Fibroblast of lung (primary cell): ENCODE data around the gene MTHFD2. TPM values are rescaled to one million over a fixed set of nuclear protein-coding genes. Genes with fewer than 3 reads are reported as not detected.

Experiments
- DNase-seq, 2 donors: peaks; one replicate each; pipeline versions ENCODE4 v3.0.0 to v3.0.0-alpha.2; 2010; ENCODE audit warnings: low read depth in 2 of 2
- H2AFZ ChIP-seq: 2 replicates; pipeline ENCODE4 v1.5.1; 2012; ENCODE audit warnings: low read length, control low read depth, inconsistent platforms
- H3K27ac ChIP-seq: 2 replicates; pipeline ENCODE4 v1.5.1; 2011; ENCODE audit warnings: low read length, control low read depth; ENCODE audit not compliant: insufficient read depth
- H3K27me3 ChIP-seq: 2 replicates; pipeline ENCODE4 v1.5.1; 2011; ENCODE audit warnings: mild to moderate bottlenecking, low read length; ENCODE audit not compliant: control insufficient read depth, insufficient read depth
- H3K36me3 ChIP-seq: 2 replicates; pipeline ENCODE4 v1.5.1; 2011; ENCODE audit warnings: low read length; ENCODE audit not compliant: control insufficient read depth, insufficient read depth
- H3K4me1 ChIP-seq: 2 replicates; pipeline ENCODE4 v1.5.1; 2011; ENCODE audit warnings: low read length; ENCODE audit not compliant: control insufficient read depth, insufficient read depth; ENCODE audit errors: extremely low read depth
- H3K4me2 ChIP-seq: 2 replicates; pipeline ENCODE4 v1.5.1; 2011; ENCODE audit warnings: low read length, control low read depth; ENCODE audit not compliant: insufficient read depth; ENCODE audit errors: extremely low read depth
- H3K4me3 ChIP-seq, 4 experiments: fragments of 200-600 bp in 1 of 4; sonication (generic) in 1 of 4; replicated peaks in 1 of 4; 2 replicates each; pipeline ENCODE4 v1.5.1; 2011 to 2016; ENCODE audit warnings: low read length in 4 of 4, low read depth in 3 of 4, mild to moderate bottlenecking in 3 of 4, control low read depth in 2 of 4, inconsistent platforms in 1 of 4, mixed read lengths in 1 of 4; ENCODE audit not compliant: insufficient read depth in 1 of 4; ENCODE audit errors: control extremely low read depth in 1 of 4
- H3K79me2 ChIP-seq: 2 replicates; pipeline ENCODE4 v1.5.1; 2012; ENCODE audit warnings: mild to moderate bottlenecking, low read length, inconsistent platforms; ENCODE audit not compliant: control insufficient read depth, insufficient read depth
- H3K9ac ChIP-seq: 2 replicates; pipeline ENCODE4 v1.5.1; 2011; ENCODE audit warnings: mild to moderate bottlenecking, low read length, control low read depth; ENCODE audit not compliant: insufficient read depth
- H3K9me3 ChIP-seq: 2 replicates; pipeline ENCODE4 v1.5.1; 2012; ENCODE audit warnings: low read depth, low read length; ENCODE audit not compliant: control insufficient read depth, insufficient read depth
- H4K20me1 ChIP-seq: 2 replicates; pipeline ENCODE4 v1.5.1; 2011; ENCODE audit warnings: low read length; ENCODE audit not compliant: control insufficient read depth, insufficient read depth; ENCODE audit errors: extremely low read depth
- EZH2 ChIP-seq: IDR thresholded peaks from 2 replicates; pipeline ENCODE4 v1.5.1; 2012; ENCODE audit warnings: low read length, control low read depth, mild to moderate bottlenecking; ENCODE audit errors: missing control alignments
- polyA plus RNA-seq, 2 donors: library from polyadenylated mRNA; depleted of rRNA in 1 of 2; stranded (reverse) in 1 of 2; unstranded in 1 of 2; fragments of >200 nt; gene quantifications; 2 replicates each; pipeline ENCODE4 v1.2.1, GENCODE V29; 2011 to 2012; ENCODE audit warnings: missing spikeins in 1 of 2
- total RNA-seq: library from RNA; depleted of rRNA; stranded (reverse); fragments of >200 nt; gene quantifications from 2 replicates; pipeline ENCODE4 v1.2.1, GENCODE V29; 2014
- TF ChIP-seq, protein P1 (sequence below), 2 donors: IDR thresholded peaks in 1 of 2; conservative IDR thresholded peaks in 1 of 2; 1 replicate in 1 of 2; 2 replicates in 1 of 2; pipeline ENCODE4 v1.5.1; 2011 to 2012; ENCODE audit warnings: low read length in 2 of 2, control low read depth in 1 of 2, inconsistent platforms in 1 of 2, low read depth in 1 of 2, mild to moderate bottlenecking in 1 of 2

Gene MTHFD2
- total and polyA plus RNA-seq, 2 donors (not counting 1 experiment from before 2014, with no cell fraction given) = 95.4 to 334 TPM

DNA sequence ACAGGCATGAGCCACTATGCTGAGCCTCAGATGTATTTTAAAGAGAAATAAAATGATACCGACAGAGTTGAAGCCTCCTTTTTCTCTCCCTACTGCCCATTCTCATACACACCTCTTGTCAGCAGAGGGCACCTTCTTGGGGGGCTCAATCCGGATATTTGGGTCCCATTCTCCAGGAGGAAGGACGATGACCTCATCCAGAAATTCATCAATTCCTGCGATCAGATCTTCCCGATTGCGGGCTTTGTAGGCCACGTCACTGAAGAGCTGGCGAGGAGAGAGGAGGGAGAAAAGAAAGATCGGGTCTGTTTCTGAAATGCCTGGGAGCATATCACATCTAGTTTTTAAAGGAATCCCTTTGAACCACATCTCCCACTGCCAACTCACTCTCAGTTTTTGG, 54.4 kb downstream of the MTHFD2 start:
- H3K27ac ChIP-seq = no peak overlapping the region
- DNase-seq = no peak
- no peaks in the 10 kb centered on the region for H3K36me3 ChIP-seq
- H4K20me1 ChIP-seq = no peaks in the 10 kb centered on the region
- no peak for TF ChIP-seq EZH2
- TF ChIP-seq, protein P1, sequence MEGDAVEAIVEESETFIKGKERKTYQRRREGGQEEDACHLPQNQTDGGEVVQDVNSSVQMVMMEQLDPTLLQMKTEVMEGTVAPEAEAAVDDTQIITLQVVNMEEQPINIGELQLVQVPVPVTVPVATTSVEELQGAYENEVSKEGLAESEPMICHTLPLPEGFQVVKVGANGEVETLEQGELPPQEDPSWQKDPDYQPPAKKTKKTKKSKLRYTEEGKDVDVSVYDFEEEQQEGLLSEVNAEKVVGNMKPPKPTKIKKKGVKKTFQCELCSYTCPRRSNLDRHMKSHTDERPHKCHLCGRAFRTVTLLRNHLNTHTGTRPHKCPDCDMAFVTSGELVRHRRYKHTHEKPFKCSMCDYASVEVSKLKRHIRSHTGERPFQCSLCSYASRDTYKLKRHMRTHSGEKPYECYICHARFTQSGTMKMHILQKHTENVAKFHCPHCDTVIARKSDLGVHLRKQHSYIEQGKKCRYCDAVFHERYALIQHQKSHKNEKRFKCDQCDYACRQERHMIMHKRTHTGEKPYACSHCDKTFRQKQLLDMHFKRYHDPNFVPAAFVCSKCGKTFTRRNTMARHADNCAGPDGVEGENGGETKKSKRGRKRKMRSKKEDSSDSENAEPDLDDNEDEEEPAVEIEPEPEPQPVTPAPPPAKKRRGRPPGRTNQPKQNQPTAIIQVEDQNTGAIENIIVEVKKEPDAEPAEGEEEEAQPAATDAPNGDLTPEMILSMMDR (conservative IDR thresholded peaks at IDR 0.05 in 1 of 2, IDR thresholded peaks at IDR 0.05 in 1 of 2; ENCODE audit: low read depth in 1 of 2, low read length in 2 of 2) = no peak
- H3K9me3 ChIP-seq = no peaks in the 10 kb centered on the region
- H3K4me2 ChIP-seq = no peak overlapping the region
- H2AFZ ChIP-seq = no peak overlapping the region
- no peak overlapping the region for H3K9ac ChIP-seq
- H3K27me3 ChIP-seq = peaks cover 2% of the 10 kb centered on the region
- H3K4me1 ChIP-seq = no peaks in the 10 kb centered on the region
- no peaks in the 10 kb centered on the region for H3K79me2 ChIP-seq
- no peak overlapping the region for H3K4me3 ChIP-seq

GRCh38 chr2:74253306-74253970, 55.0 kb downstream of the MTHFD2 start:
- Histone ChIP-seq H4K20me1 (no peaks in the 10 kb centered on the region), H3K36me3 (no peaks in the 10 kb centered on the region), H3K9me3 (no peaks in the 10 kb centered on the region), H2AFZ (no peak overlapping the region), H3K4me1 (no peaks in the 10 kb centered on the region), H3K79me2 (no peaks in the 10 kb centered on the region), H3K4me2 (no peak overlapping the region), H3K27ac (no peak overlapping the region), H3K27me3 (peaks cover 2% of the 10 kb centered on the region), H3K9ac (no peak overlapping the region), H3K4me3 (no peak overlapping the region)
- no peak for DNase-seq
- TF ChIP-seq, protein P1 (conservative IDR thresholded peaks at IDR 0.05 in 1 of 2, IDR thresholded peaks at IDR 0.05 in 1 of 2; ENCODE audit: low read depth in 1 of 2, low read length in 2 of 2) = no peak
- TF ChIP-seq EZH2 = no peak

- no peaks in the 10 kb centered on the region for H3K79me2 ChIP-seq
- TF ChIP-seq EZH2 = no peak
- TF ChIP-seq, protein P1 (conservative IDR thresholded peaks at IDR 0.05 in 1 of 2, IDR thresholded peaks at IDR 0.05 in 1 of 2; ENCODE audit: low read depth in 1 of 2, low read length in 2 of 2) = no peak
- H3K36me3 ChIP-seq = no peaks in the 10 kb centered on the region
- H3K27ac ChIP-seq = no peak overlapping the region
- DNase-seq = peak in 1 of 2 donors; percentile 7
- no peak overlapping the region for H2AFZ ChIP-seq
- peaks cover 2% of the 10 kb centered on the region for H3K27me3 ChIP-seq
- H4K20me1 ChIP-seq = no peaks in the 10 kb centered on the region
- no peak overlapping the region for H3K9ac ChIP-seq
- H3K4me3 ChIP-seq = no peak overlapping the region
- H3K9me3 ChIP-seq = no peaks in the 10 kb centered on the region
- H3K4me2 ChIP-seq = no peak overlapping the region
- H3K4me1 ChIP-seq = no peaks in the 10 kb centered on the region
Observed at GRCh38 chr2:74253971-74254310, 55.5 kb downstream of the MTHFD2 start.
